HepG2 (cell line): ENCODE results near the gene SPATA25. TPM values are rescaled to one million over a fixed set of nuclear protein-coding genes. Genes with fewer than 3 reads are reported as not detected.

ENCODE experiments used
- BRCA1 ChIP-seq: sonication (generic); formaldehyde crosslinking; IDR thresholded peaks from 2 replicates; pipeline ENCODE4 v1.4.0; 2020; ENCODE audit warnings: missing genetic modification reagents
- ESRRA ChIP-seq: sonication (generic); formaldehyde crosslinking; IDR thresholded peaks from 2 replicates; pipeline ENCODE4 v1.5.1; 2020; ENCODE audit warnings: mild to moderate bottlenecking, low read depth, missing genetic modification reagents
- HDAC2 ChIP-seq: sonication (generic); formaldehyde crosslinking; IDR thresholded peaks from 2 replicates; pipeline ENCODE4 v1.4.0; 2020; ENCODE audit warnings: missing genetic modification reagents
- JDP2 ChIP-seq: sonication (generic); formaldehyde crosslinking; IDR thresholded peaks from 2 replicates; pipeline ENCODE4 v1.8.1; 2022; ENCODE audit warnings: missing genetic modification reagents, borderline replicate concordance
- KMT2A ChIP-seq: sonication (generic); formaldehyde crosslinking; IDR thresholded peaks from 2 replicates; pipeline ENCODE4 v1.4.0; 2020; ENCODE audit warnings: missing genetic modification reagents
- TFE3 ChIP-seq: IDR thresholded peaks from 2 replicates; pipeline ENCODE4 v1.6.1; 2016
- ZKSCAN5 ChIP-seq: sonication (generic); formaldehyde crosslinking; IDR thresholded peaks from 2 replicates; pipeline ENCODE4 v1.5.1; 2020; ENCODE audit warnings: mild to moderate bottlenecking, missing genetic modification reagents
- ZNF275 ChIP-seq: sonication (generic); formaldehyde crosslinking; IDR thresholded peaks from 2 replicates; pipeline ENCODE4 v1.8.0; 2022; ENCODE audit warnings: missing genetic modification reagents, mild to moderate bottlenecking, inconsistent platforms, borderline replicate concordance
- ZNF749 ChIP-seq: sonication (generic); formaldehyde crosslinking; IDR thresholded peaks from 2 replicates; pipeline ENCODE4 v1.8.0; 2022; ENCODE audit warnings: mild to moderate bottlenecking, missing genetic modification reagents, moderate library complexity, borderline replicate concordance
- polyA plus RNA-seq, 8 experiments: library from polyadenylated mRNA; depleted of rRNA in 3 of 8; stranded (reverse) in 7 of 8; unstranded in 1 of 8; fragments of >200 nt; fragmentation: Illumina TruSeq in 4 of 8; extraction: Trizol in 4 of 8; gene quantifications; 2 replicates each; pipeline versions ENCODE4 v1.2.1 to v1.2.3, GENCODE V29; 2011 to 2016; ENCODE audit warnings: low read depth in 4 of 8, missing spikeins in 1 of 8, mixed read lengths in 1 of 8; ENCODE audit not compliant: insufficient read depth in 1 of 8
- total RNA-seq, 5 experiments: library from RNA; depleted of rRNA; stranded (reverse); fragments of >200 nt; fragmentation: Illumina TruSeq; extraction: Trizol; gene quantifications; 2 replicates each; pipeline ENCODE4 v1.2.3, GENCODE V29; 2016; ENCODE audit warnings: low read depth in 1 of 5
- TF ChIP-seq, protein P1 (sequence below): sonication (generic); formaldehyde crosslinking; IDR thresholded peaks from 2 replicates; pipeline ENCODE4 v1.4.0; 2020; ENCODE audit warnings: mild to moderate bottlenecking, missing genetic modification reagents
- TF ChIP-seq, protein P2 (sequence below): sonication (generic); formaldehyde crosslinking; IDR thresholded peaks from 2 replicates; pipeline ENCODE4 v1.4.0; 2020; ENCODE audit warnings: missing genetic modification reagents, borderline replicate concordance
- TF ChIP-seq, protein P3 (sequence below): IDR thresholded peaks from 2 replicates; pipeline ENCODE4 v1.6.1; 2016; ENCODE audit warnings: low read depth, borderline replicate concordance

Gene SPATA25
- total and polyA plus RNA-seq, 2 of the 13 experiments (the other 11 are each of a cell fraction or from before 2014, with no cell fraction given), result 4.8 to 7.6 TPM

GRCh38 chr20:45857114-45857881 lies 30.1 kb downstream of the SPATA25 start, which contains the start of the genes ACOT8 and ZSWIM3 (continued):
- TF ChIP-seq, protein P1, sequence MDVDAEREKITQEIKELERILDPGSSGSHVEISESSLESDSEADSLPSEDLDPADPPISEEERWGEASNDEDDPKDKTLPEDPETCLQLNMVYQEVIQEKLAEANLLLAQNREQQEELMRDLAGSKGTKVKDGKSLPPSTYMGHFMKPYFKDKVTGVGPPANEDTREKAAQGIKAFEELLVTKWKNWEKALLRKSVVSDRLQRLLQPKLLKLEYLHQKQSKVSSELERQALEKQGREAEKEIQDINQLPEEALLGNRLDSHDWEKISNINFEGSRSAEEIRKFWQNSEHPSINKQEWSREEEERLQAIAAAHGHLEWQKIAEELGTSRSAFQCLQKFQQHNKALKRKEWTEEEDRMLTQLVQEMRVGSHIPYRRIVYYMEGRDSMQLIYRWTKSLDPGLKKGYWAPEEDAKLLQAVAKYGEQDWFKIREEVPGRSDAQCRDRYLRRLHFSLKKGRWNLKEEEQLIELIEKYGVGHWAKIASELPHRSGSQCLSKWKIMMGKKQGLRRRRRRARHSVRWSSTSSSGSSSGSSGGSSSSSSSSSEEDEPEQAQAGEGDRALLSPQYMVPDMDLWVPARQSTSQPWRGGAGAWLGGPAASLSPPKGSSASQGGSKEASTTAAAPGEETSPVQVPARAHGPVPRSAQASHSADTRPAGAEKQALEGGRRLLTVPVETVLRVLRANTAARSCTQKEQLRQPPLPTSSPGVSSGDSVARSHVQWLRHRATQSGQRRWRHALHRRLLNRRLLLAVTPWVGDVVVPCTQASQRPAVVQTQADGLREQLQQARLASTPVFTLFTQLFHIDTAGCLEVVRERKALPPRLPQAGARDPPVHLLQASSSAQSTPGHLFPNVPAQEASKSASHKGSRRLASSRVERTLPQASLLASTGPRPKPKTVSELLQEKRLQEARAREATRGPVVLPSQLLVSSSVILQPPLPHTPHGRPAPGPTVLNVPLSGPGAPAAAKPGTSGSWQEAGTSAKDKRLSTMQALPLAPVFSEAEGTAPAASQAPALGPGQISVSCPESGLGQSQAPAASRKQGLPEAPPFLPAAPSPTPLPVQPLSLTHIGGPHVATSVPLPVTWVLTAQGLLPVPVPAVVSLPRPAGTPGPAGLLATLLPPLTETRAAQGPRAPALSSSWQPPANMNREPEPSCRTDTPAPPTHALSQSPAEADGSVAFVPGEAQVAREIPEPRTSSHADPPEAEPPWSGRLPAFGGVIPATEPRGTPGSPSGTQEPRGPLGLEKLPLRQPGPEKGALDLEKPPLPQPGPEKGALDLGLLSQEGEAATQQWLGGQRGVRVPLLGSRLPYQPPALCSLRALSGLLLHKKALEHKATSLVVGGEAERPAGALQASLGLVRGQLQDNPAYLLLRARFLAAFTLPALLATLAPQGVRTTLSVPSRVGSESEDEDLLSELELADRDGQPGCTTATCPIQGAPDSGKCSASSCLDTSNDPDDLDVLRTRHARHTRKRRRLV, result peak; percentile 79
- no peak for TF ChIP-seq ZKSCAN5
- peak; percentile 67; the same call in 1 of the 2 replicates for TF ChIP-seq TFE3 (CRISPR knock-in tag)
- no peak; the same call in none of the 2 replicates for TF ChIP-seq HDAC2 (CRISPR knock-in tag)
- TF ChIP-seq BRCA1, result peak; percentile 84
- TF ChIP-seq ZNF749, result 0 out of 2 replicates have a peak, but pooled peaks have one; percentile 55
- TF ChIP-seq, protein P2, sequence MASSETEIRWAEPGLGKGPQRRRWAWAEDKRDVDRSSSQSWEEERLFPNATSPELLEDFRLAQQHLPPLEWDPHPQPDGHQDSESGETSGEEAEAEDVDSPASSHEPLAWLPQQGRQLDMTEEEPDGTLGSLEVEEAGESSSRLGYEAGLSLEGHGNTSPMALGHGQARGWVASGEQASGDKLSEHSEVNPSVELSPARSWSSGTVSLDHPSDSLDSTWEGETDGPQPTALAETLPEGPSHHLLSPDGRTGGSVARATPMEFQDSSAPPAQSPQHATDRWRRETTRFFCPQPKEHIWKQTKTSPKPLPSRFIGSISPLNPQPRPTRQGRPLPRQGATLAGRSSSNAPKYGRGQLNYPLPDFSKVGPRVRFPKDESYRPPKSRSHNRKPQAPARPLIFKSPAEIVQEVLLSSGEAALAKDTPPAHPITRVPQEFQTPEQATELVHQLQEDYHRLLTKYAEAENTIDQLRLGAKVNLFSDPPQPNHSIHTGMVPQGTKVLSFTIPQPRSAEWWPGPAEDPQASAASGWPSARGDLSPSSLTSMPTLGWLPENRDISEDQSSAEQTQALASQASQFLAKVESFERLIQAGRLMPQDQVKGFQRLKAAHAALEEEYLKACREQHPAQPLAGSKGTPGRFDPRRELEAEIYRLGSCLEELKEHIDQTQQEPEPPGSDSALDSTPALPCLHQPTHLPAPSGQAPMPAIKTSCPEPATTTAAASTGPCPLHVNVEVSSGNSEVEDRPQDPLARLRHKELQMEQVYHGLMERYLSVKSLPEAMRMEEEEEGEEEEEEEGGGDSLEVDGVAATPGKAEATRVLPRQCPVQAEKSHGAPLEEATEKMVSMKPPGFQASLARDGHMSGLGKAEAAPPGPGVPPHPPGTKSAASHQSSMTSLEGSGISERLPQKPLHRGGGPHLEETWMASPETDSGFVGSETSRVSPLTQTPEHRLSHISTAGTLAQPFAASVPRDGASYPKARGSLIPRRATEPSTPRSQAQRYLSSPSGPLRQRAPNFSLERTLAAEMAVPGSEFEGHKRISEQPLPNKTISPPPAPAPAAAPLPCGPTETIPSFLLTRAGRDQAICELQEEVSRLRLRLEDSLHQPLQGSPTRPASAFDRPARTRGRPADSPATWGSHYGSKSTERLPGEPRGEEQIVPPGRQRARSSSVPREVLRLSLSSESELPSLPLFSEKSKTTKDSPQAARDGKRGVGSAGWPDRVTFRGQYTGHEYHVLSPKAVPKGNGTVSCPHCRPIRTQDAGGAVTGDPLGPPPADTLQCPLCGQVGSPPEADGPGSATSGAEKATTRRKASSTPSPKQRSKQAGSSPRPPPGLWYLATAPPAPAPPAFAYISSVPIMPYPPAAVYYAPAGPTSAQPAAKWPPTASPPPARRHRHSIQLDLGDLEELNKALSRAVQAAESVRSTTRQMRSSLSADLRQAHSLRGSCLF (CRISPR knock-in tag), result 0 out of 2 replicates have a peak, but pooled peaks have one; percentile 76
- TF ChIP-seq, protein P3, sequence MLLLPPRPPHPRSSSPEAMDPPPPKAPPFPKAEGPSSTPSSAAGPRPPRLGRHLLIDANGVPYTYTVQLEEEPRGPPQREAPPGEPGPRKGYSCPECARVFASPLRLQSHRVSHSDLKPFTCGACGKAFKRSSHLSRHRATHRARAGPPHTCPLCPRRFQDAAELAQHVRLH (CRISPR knock-in tag), result peak; percentile 71; the same call in 1 of the 2 replicates
- no peak for TF ChIP-seq JDP2 (CRISPR knock-in tag)
- peak; percentile 86 for TF ChIP-seq ZNF275 (CRISPR knock-in tag)
- TF ChIP-seq ESRRA (CRISPR knock-in tag), result peak; percentile 6; the same call in 1 of the 2 replicates
- peak; percentile 86 for TF ChIP-seq KMT2A (CRISPR knock-in tag)
